Activated CD8-positive, alpha-beta memory T cell treated with anti-CD3 and anti-CD28 coated beads, Interleukin-2, amount 50 U/mL, for 48 hours (primary cell): ENCODE measurements around the gene DOCK1.

Experiments
- DNase-seq: peaks from one replicate; pipeline ENCODE4 v3.0.0-alpha.2; 2020

Gene DOCK1

DNA sequence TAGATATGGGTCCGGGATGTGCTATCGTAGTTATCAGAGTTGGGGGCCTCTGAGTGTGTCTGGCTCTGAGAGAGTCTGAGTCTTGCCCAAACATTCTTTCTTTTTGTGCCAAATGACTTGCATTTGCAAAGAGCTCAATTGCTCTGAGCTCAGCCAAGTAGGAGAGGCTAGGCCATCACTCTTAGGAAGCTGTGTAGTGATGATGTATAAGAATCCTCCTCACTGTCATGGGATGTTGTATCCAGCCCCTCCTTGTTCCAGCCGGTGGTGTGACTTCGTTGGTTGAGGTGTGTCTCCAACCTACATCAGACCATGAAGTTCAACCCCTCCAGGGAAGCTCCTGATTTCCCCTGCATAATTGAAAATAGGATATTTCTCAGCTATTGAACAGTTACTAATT, 546.4 kb downstream of the DOCK1 start:
- no peak for DNase-seq

DNA sequence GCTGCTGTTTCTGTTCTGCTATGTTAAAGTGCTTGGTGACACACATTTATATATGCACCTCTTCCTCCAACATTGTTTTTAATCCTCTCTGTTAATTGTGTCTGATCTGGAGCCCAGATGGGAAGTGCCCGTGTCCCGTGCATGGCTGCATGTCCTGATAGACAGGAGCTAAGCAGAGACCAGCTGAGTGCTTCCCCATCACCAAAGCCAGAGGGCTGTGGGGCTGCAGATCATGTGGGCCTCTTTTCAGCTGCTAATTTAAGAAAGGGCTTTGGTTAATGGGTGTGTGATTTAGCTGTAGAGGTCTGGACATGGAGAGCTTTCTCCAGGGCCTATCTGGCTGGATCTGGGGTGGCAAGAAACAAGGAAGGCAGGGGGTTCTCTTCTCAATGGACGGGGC, 547.3 kb downstream of the DOCK1 start:
- DNase-seq = no peak

DNA sequence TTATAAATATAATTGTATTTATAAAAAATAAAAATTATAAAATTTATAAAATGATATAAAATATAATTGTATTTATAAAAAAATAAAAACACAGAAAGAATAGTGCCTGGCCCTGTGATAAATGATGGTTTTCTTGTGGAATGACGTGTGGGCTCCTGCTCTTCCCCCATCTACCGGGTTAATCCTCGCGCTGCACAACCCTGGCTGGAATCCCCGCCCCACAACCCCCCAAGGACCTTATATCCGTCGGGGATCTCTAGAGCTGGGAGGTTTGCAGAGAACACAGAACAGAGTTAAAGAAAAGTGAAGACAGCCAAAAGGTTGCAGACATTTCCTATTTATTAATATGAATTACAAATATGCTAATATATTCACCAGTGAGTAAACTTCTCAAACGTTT, 548.5 kb downstream of the DOCK1 start:
- no peak for DNase-seq

DNA sequence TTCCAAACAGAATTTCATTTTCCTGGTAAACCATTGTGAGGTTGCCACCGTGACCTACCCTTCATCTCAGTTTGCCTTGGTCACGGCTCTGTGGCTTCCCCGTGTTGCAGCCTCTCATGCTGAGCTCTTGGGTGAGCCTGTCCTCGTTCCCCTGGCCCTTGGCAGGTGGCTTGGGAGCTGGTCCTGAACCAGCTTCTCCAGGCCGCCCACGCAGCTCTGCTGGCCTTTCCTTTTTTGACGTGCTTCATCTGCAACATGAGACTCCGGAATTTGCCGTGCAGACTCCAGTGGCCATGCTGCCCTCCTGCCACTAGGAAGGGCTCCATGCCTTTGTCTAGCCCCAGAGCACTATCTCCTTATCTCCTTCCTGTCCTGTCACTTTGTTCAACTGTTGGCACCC, 550.9 kb downstream of the DOCK1 start:
- no peak for DNase-seq

DNA sequence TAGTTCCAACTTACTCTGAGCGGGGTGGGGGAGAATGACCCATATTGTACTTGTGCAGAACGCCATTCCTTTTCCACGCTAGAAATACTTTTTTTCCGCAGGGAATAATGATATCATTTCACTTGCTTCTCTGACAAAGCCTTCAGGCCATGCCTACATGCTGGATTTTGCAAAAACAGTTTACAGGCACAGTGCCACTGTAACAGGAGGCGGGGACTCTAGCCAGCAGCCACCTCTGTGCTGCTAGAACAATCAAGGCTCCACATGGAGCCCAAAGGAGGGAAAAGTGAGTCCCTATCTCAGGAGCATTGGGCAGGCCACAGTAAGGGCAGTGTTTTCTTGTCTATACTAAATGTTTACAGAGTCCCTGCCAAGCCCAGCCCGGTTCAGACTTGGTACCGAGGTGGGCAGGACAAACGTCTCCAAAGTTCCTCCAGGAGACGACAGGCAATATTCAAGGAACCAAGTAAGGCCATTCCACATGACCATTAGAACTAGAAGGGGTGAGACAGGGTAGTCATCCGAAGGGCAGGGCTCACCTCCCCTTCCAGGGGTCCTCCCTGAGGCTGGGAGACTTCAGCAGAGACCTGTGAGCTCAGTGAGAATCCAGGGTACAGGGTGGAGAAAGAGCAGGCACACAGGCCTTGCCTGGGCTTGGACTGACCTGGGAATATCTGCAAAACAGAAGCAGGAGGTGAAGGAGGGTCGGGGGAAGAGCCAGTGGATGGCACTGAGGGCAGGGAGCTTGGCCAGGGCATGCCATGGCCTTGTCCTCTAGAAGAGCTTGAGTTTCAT, 553.0 kb downstream of the DOCK1 start:
- no peak for DNase-seq

DNA sequence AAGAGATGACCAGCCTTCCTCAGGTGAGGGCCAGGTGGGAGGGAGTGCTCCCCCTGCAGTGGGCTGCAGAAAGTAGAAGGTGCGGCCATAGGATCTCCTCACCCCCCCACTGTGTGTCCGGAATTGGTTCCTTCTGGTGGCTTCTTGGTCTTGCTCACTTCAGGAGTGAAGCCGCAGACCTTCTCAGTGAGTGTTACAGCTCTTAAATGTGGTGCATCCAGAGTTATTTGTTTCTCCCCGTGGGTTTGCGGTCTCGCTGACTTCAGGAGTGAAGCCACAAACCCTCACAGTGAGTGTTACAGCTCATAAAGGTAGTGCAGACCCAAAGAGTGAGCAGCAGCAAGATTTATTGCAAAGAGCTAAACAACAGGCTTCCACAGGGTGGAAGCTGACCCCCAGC, 553.6 kb downstream of the DOCK1 start:
- no peak for DNase-seq

DNA sequence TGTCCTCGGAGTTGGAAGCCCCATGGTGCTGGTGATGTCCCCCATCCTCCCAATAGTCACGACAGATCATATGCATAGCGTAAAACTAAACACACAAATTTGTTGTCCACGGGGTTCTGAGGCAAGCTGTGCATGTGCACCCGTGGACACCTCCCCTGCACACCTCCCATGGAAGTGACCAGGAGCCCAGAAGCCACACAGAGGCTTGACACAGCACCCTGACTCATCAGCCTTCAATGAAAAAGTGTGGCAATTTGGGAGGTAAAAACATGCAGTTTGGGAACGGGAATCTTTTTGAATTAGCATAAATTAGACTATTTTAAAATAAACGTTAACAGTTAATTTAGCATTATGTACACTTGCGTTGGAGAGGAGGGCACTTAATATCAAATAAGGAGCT, 554.7 kb downstream of the DOCK1 start:
- DNase-seq = no peak

DNA sequence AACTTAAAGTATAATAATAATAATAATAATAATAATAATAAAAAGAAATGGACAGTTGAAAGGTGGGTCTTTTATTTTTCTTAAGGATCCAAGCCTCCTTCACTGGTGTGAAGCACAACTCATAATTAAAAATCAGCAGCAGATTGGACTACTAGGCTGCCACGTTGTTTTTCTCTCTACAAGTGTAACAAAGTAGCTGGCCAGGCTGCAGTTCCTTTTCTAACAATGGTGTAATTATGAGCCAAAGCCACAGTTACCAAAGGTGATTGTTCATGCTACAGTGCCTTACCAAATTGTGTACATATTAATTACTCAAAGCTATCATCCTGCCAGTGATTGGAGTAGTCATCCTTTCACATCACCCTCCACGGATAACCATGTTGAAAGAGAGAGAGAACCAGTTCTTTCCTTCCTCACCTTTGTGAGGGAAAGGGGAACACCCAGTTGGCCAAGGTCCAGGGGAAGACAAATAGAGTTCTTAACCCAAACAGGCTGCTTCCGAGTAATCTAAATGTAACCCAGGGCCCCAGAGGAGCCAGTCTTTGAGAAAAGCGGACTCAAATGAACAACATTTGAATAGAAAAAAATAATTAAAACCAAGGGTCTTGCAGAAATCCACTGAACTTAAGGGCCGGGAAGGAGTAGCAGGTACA, 557.5 kb downstream of the DOCK1 start:
- DNase-seq = no peak

DNA sequence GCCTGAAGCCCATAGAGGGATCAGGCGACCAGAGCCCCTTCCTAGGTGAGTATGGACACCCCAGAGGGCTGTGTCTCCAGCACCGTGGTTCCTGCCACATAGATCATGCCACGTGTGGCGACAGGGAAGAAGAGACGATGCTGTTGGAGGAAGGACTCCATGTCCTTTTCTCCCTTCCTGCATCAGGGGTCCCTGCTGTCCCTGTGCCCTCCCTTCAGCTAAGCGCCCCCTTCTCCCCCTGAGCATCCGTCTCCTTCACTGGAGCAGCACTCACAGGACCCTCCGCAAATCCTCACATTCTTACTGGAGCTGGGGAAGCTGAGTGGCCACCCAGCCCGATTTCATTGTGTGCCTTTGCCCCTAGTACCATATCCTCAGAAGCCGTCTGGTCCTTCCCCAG, 558.3 kb downstream of the DOCK1 start:
- no peak for DNase-seq

DNA sequence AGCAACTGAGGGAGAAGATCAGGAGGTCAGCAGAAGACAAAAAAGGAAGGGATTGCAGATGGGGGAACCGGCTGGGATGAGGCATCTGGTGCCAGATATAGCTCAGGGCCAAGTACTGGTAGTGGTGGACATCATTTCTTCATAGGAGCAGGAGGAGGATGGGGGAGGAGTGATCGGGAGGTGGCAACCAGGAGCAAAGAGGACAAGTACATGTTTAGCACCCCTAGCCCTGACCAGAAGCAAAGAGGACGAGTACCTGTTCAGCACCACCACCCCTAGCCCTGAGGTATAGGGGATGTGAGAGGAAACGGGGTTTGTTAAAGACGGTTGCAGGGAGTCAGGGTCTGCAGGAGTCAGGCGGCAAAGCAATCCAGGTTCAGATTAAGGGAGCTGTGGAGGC, 559.3 kb downstream of the DOCK1 start:
- no peak for DNase-seq

DNA sequence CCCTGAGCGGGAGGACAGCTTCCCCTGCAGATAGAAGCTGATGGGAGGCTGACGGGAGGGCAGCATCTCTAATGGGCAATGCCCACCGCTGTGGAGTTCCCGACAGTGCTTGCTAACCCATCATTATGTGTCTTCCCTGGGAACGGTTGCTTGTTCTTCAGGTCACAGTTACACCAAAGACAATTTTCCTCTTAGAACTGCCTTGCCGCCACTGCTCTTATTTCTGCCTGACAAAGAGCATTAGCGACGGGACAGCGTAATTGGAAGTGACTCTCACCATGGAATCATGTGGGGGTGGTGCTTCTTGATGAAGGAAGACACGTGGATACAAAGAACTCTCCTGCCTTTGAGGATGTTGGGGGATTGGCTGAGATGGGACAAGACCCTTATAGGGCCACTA, 562.6 kb downstream of the DOCK1 start:
- DNase-seq = no peak

DNA sequence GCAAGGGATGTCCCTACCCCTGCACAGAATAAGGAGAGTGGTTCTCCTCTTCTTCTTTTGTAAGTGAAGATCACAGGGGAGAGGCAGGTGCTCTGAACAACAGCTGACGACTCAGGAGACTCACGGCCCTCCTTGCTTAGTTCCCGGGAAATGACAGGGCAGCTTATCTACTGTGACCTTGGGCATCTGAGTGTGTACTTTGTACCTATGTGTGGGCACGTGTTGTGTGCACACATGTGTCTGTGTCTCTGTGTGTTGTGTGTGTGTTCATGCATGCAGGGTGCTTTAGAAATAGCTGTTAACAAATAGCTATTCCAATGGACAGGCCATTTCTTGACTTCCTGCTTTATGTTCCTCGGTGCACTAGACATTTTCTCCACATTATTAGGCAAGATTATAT, 563.4 kb downstream of the DOCK1 start:
- DNase-seq = no peak

DNA sequence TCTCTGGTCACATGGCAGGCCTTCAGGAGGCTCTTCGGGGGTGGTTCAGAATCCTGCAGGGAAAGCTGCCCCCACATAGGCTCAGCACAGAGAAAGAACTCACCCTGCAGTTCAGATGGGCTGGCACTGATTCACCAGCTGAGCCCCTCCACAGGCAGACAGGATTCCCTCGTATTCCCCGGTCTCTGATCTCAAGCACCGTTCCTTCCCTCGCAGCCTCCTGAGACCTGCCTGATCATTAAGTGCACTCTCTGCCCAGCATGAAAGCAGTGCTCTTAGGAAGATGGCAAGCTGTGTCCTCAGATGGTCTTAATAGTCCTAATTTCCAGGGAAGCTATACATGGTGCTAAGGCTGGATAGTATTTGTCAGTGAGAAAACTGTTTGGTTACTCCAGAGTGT, 565.7 kb downstream of the DOCK1 start:
- DNase-seq = no peak

DNA sequence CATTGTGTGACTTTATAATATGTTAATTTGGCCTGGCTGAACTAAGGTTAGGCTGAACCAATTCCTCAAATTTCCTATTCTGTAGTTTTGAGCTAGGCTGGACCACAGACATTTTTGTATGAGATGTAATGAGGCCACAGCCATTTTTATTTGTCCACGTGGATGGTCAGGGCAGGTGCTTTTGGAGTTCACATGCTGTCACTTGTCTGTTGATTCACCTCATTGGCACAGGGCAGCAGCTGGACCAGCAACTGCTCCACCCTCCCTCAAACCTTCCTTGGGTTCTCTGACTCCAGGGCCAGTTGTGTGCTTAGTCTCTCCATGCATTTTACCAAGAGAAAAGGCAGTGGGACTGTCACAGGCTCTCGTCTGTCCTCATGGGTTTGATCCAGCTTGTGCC, 567.7 kb downstream of the DOCK1 start:
- no peak for DNase-seq

DNA sequence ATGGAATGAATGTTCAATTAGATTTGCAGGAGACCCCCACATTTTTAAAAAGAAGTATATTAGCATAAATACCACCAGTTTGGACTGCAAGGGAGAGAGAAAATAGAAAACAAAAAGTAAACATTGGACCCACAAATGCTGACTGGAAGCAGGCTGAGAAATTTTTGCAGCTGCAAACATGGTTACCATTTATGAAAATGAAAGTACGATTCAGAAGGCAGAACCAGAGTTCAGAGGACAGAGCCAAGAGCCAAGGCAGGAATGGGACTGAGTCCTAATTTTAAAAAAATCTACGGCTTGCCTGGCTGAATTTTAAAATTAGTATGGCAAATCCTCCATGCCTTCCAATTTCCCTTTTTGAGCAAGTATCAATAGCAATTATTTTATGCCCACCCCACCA, 569.3 kb downstream of the DOCK1 start:
- DNase-seq = no peak

DNA sequence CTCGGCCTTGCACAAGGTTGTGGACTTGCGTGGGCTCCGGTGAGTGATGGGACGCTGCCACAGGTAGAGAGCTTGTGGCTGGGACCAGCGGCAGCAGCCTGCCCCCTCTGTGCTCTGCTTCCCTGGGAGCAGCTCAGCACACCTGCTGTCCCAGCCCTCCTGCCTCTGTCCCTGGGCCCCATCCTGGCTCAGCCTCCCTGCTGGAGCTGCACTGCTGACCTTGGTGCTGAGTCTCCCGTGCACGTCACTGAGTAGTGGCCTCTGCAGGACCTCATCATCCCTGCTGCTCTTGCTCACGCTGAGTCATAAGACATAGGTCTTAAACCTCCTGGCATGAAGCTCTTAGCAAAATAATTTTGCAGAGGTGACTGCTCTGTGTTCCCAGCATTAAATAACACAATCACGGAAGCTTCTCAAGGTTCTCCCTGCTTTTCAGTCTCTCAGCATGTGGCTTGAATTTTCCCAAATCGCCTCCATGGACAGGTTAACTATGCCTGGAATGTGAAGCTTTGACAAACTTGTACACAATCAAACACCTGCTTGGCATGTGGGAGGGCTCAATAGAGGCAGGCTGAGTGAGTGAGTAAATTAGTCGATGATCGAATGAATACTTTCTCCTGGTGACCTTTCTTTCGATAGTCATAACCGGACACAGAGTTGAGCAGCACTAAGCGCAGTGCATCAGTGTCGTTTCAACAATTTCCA, 580.1 kb downstream of the DOCK1 start:
- DNase-seq = no peak

DNA sequence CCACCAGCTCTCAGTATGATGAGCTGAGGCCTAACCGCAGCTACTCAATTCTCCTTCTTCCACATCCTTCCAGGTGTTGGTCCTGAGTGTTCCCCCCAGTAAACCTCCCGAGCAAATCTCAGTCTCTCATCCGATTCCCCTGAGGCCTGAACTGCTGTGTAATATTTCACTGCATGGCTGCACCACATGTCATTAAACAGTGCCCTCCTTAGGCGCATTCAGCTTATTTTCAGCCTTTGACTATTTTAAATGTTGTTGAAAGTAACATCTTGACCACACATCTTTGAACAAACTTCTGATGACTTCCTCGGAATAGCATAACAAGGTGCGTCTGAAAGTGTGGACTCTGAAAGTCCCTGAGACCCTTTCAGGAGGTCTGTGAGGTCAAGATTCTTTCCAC, 581.1 kb downstream of the DOCK1 start:
- DNase-seq = no peak

DNA sequence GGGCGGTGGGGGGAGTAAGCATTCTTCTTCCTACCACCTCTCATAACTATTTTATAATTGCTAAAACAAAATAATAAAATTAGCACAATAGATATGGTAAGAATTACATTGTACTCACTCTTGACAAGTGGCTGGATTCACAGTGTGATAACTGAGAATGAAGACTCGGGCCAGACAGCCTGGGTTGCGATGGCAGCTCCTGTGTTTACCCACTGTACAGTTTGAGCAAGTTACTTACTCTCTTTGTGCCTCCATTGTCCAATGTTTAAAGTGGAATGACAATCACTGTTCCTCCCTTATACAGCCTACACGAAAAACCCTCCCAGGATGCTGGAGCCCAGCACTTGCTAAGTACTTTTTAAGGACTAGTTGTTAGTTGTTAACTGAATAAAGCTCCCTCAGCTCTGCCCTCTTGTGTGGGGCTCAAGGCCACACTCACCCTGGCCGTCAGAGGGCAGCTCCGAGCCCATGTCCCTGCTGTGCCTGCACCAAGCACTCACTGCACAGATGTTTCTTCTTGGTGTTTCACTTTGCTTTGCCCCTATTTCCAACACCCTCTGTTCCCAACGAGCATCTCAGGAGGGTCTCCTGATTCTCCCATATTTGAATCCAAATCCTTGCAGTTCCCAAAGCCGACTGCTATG, 587.5 kb downstream of the DOCK1 start:
- DNase-seq = no peak

DNA sequence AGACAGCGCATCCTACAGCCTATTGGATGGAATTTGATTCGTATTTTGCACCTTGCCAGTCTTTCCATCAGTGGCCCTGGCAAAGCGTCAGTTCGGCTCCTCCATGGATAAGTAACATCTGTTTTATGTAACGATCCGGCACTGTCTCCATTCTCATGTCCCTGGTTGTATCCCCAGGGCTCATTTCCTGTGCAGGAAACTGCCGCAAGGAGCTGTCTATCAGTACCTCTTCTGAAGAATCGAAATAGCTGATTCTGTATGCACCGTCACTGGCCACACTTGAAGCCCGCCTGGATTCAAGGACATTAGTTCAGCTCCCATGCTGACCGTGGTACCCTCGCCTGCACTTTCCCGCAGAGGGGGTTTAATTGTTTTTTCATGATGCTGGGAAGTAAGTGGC, 590.8 kb downstream of the DOCK1 start:
- DNase-seq = no peak

DNA sequence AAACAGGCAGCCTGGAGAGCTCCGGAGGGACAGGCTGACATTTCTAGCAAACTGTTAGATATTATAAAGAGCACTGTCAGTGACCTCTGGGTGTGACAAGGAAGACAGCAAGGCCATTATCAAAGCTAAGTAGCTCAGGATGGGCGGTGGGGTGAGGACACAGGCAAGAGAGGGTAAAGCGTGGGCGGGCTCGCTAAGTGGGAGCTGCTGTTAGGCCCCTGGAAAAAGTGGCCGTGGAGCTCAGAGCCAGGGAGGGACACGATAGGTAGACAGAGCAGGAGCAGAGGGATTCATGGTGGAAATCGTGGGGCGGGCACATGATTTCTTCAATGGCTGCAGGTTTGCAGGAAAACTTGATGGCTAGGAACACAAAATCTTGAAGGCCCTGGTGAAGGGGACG, 592.5 kb downstream of the DOCK1 start:
- DNase-seq = no peak

DNA sequence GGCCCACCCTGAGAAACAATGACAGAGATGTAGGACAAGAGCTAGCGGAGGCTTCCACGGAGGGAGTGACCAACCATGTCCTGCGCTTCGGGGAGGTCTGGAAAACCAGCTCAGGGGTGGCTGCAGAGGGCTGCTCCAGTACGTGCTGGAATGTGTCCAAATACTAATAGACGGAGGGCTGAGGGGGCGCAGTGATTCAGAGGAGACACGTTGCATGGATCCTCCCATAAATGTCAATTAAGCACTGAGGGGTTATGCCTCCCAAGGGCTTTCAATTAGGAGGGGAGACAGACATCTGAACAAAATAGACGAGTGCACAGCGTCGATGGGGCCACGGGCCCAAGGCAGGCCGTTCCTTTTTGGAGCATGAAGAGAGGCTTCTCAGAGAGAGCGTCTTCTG, 592.9 kb downstream of the DOCK1 start:
- DNase-seq = no peak

DNA sequence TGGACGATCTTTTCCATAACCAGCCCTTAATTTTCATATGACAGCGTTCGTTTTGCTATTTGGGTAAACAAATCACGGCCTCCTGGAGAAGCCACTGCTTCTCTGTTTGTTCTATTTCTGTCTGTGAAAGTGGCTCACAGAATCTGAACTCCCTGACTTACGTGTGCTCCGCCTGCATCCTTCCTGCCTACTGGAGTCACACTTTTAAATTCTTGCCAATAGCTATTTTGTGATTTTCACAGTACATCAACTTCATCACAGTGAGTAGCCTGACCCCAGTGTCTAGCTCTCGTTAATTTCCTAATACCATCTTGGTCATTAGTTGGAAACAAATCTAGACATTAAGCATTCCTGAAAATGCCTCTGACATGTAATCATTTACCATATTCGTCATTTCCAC, 594.9 kb downstream of the DOCK1 start:
- no peak for DNase-seq
